Spleen (tissue), 11 donors: ENCODE measurements around the gene PHF24. TPM values are rescaled to one million over a fixed set of nuclear protein-coding genes. Genes with fewer than 3 reads are reported as not detected.

ENCODE experiments used
- DNase-seq: peaks from one replicate; pipeline ENCODE4 v3.0.0-alpha.2; 2020
- H3K27ac ChIP-seq, 8 donors: fragments of 200-600 bp; sonication (generic) in 7 of 8; 1 replicate in 4 of 8; 2 replicates in 4 of 8; pipeline versions ENCODE4 v1.5.0 to v1.8.0; 2016 to 2021; ENCODE audit warnings: inconsistent platforms in 4 of 8, mild to moderate bottlenecking in 4 of 8, moderate library complexity in 1 of 8
- H3K27me3 ChIP-seq, 7 donors: fragments of 200-600 bp; sonication (generic) in 6 of 7; replicated peaks in 1 of 7; 1 replicate in 4 of 7; 2 replicates in 3 of 7; pipeline versions ENCODE4 v1.5.0 to v1.8.0; 2016 to 2021; ENCODE audit warnings: inconsistent platforms in 3 of 7, mild to moderate bottlenecking in 1 of 7
- H3K36me3 ChIP-seq, 6 donors: fragments of 200-600 bp; sonication (generic) in 5 of 6; 1 replicate in 4 of 6; 2 replicates in 2 of 6; pipeline versions ENCODE4 v1.5.0 to v1.8.0; 2016 to 2021; ENCODE audit warnings: inconsistent platforms in 2 of 6
- H3K4me1 ChIP-seq, 6 donors: fragments of 200-600 bp; sonication (generic) in 5 of 6; 1 replicate in 3 of 6; 2 replicates in 3 of 6; pipeline versions ENCODE4 v1.5.0 to v1.8.0; 2016 to 2021; ENCODE audit warnings: inconsistent platforms in 3 of 6
- H3K4me3 ChIP-seq, 8 donors: fragments of 200-600 bp; sonication (generic) in 7 of 8; 1 replicate in 4 of 8; 2 replicates in 4 of 8; pipeline versions ENCODE4 v1.5.0 to v1.8.0; 2016 to 2021; ENCODE audit warnings: inconsistent platforms in 4 of 8, mild to moderate bottlenecking in 4 of 8, moderate library complexity in 2 of 8
- H3K9me3 ChIP-seq, 8 donors: fragments of 200-600 bp; sonication (generic) in 7 of 8; 1 replicate in 4 of 8; 2 replicates in 4 of 8; pipeline versions ENCODE4 v1.5.0 to v1.8.0; 2016 to 2021; ENCODE audit warnings: inconsistent platforms in 4 of 8
- CTCF ChIP-seq, 11 experiments: fragments of 200-600 bp in 7 of 11; fragments of 450-650 bp in 4 of 11; sonication (generic) in 4 of 11; IDR thresholded peaks in 8 of 11; conservative IDR thresholded peaks in 3 of 11; 1 replicate in 7 of 11; 2 replicates in 4 of 11; pipeline versions ENCODE4 v1.4.0 to v1.8.0; 2016 to 2021; ENCODE audit warnings: antibody characterized with exemption in 11 of 11, inconsistent platforms in 4 of 11, mild to moderate bottlenecking in 1 of 11
- POLR2A ChIP-seq, 3 donors: fragments of 450-650 bp; IDR thresholded peaks; one replicate each; pipeline ENCODE4 v1.5.1; 2017; ENCODE audit warnings: antibody characterized with exemption in 3 of 3, mild to moderate bottlenecking in 1 of 3
- POLR2AphosphoS5 ChIP-seq, 3 donors: sonication (generic); formaldehyde crosslinking; IDR thresholded peaks; one replicate each; pipeline ENCODE4 v1.5.1; 2017; ENCODE audit warnings: antibody characterized with exemption in 3 of 3
- WGBS, 5 donors: extraction: QIAGEN DNeasy Blood & Tissue Kit in 3 of 5; methylation state at CpG; one replicate each; pipeline versions ENCODE4 v1.1.5 to v1.1.7; 2013 to 2018; 5-methylcytosine and 5-hydroxymethylcytosine counted together
- intact Hi-C: fragments of 100-400 bp; cut with DNase I; formaldehyde crosslinking; loops from one replicate; pipeline ENCODE4 v1.15.0; 2023; ENCODE audit warnings: low total_unique reads
- polyA plus RNA-seq, 3 donors: library from polyadenylated mRNA; stranded (reverse); fragments of 200-250 nt; gene quantifications; one replicate each; pipeline ENCODE4 v1.2.1, GENCODE V29; 2013
- total RNA-seq, 7 donors: library from RNA; depleted of rRNA in 3 of 7; stranded (reverse); fragments of >200 nt in 3 of 7; fragmentation: NEBNext Ultra II Directional in 4 of 7; extraction: Animal tissue kit (Norgen Biotek cat#: 25700) in 4 of 7; gene quantifications; one replicate each; pipeline versions ENCODE4 v1.1.0 to v1.2.1, GENCODE V29; 2016 to 2021
- donor health status: healthy with polysubstance abuse.
- donor health status: DM: no; HTN: no; CAD: no; lungs with moderate emphysema.
- donor health status: DM: no; HTN: no; CAD: no.
- donor health status: Bipolar disorder and iron deficiency.
- donor health status: healthy.
- donor health status: DM: no; HTN: no; CAD: no.
- donor health status: DM: yes; HTN: yes; CAD: no.

The PHF24 gene
- total and polyA plus RNA-seq, 10 donors = 0.17 to 2.4 (median 0.37) TPM

GRCh38 chr9:34985311-34985899 is 27.3 kb downstream of the PHF24 start:
- Histone ChIP-seq H3K27ac (peak overlapping the region in 1 of 8 donors; percentile 92), H3K36me3 (no peaks in the 10 kb centered on the region), H3K4me3 (no peak overlapping the region), H3K4me1 (peaks cover 11 to 92% (median 60%) of the 10 kb centered on the region in 6 donors), H3K9me3 (no peaks in the 10 kb centered on the region), H3K27me3 (peaks cover 0 to 6% (median 0%) of the 10 kb centered on the region in 7 donors)
- intact Hi-C loops = loop anchor here (10.0 kb wide), 2 partner anchors 81 to 109 kb away; partner anchors contain the start of gene PIGO
- 15 to 24% (median 18%) methylated on average over 7 of the region's 7 CpGs for WGBS, 5 donors
- TF ChIP-seq POLR2A (IDR thresholded peaks at IDR 0.05) (no peak), POLR2AphosphoS5 (IDR thresholded peaks at IDR 0.05) (no peak), CTCF (IDR thresholded peaks at IDR 0.05 in 8 of 11, conservative IDR thresholded peaks at IDR 0.05 in 3 of 11) (peak; percentile 69 to 94 (median 86))
- peak; percentile 80 for DNase-seq

GRCh38 chr9:34986540-34987047 is 28.5 kb downstream of the PHF24 start:
- peak; percentile 80 for DNase-seq
- no peaks in the 10 kb centered on the region for H3K9me3 ChIP-seq
- intact Hi-C loops = loop anchor here (10.0 kb wide), 2 partner anchors 82 to 108 kb away; partner anchors contain the start of gene PIGO
- no peak overlapping the region for H3K4me3 ChIP-seq
- H3K36me3 ChIP-seq = no peaks in the 10 kb centered on the region
- TF ChIP-seq POLR2A (IDR thresholded peaks at IDR 0.05) = no peak
- no peak for TF ChIP-seq CTCF (IDR thresholded peaks at IDR 0.05 in 8 of 11, conservative IDR thresholded peaks at IDR 0.05 in 3 of 11)
- TF ChIP-seq POLR2AphosphoS5 (IDR thresholded peaks at IDR 0.05) = no peak
- peaks cover 0 to 8% (median 0%) of the 10 kb centered on the region in 7 donors for H3K27me3 ChIP-seq
- WGBS, 5 donors = 19 to 29% (median 23%) methylated on average over 7 to 9 of the region's 9 CpGs
- H3K27ac ChIP-seq = peak overlapping the region in 2 of 8 donors; percentile 4 to 40
- peaks cover 19 to 92% (median 63%) of the 10 kb centered on the region in 6 donors for H3K4me1 ChIP-seq

- Histone ChIP-seq H3K9me3 (no peaks in the 10 kb centered on the region), H3K27ac (peak overlapping the region in 2 of 8 donors; percentile 4 to 40), H3K27me3 (peaks cover 0 to 8% (median 0%) of the 10 kb centered on the region in 7 donors), H3K4me1 (peaks cover 19 to 92% (median 61%) of the 10 kb centered on the region in 6 donors), H3K4me3 (no peak overlapping the region), H3K36me3 (no peaks in the 10 kb centered on the region)
- WGBS, 5 donors = 75 to 83% (median 79%) methylated on average over 7 of the region's 7 CpGs
- intact Hi-C loops = loop anchor here (10.0 kb wide), 2 partner anchors 83 to 107 kb away; partner anchors contain the start of gene PIGO
- TF ChIP-seq POLR2AphosphoS5 (IDR thresholded peaks at IDR 0.05) = no peak
- TF ChIP-seq CTCF (IDR thresholded peaks at IDR 0.05 in 8 of 11, conservative IDR thresholded peaks at IDR 0.05 in 3 of 11) = no peak
- TF ChIP-seq POLR2A (IDR thresholded peaks at IDR 0.05) = no peak
- peak; percentile 74 for DNase-seq
These were observed 29.2 kb downstream of the PHF24 start for GRCh38 chr9:34987160-34987901.
